ENCODE data around the gene BTBD6.

DNA sequence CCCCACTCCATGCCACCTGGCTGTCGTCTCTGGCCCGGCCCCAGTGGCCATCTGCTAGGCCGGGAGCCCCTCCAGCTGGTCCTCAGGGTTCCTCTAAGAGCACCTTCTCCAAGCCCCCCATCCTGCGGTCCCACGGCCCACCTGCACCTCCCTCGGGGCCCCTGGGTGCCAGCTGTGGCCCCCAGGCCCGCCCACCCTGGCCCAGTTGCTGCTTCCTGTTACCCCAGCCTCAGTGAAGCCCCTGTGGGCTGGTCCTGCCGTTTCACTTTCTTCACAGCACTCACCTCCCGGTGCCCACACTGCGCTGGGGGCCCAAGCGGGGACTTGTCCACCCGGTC is 39.6 kb upstream of the BTBD6 start:
- TF ChIP-seq CTCF (IDR thresholded peaks at IDR 0.05) (no peak), ZFX (IDR thresholded peaks at IDR 0.05; ENCODE audit: borderline replicate concordance) (no peak)
